ENCODE measurements around the gene IFNL4. TPM values are rescaled to one million over a fixed set of nuclear protein-coding genes. Genes with fewer than 3 reads are reported as not detected.
"Not testable (repeated sequence)": the region's sequence is repeated elsewhere in the genome, so short reads cannot be mapped to it uniquely, and the experiment has no call there.

The IFNL4 gene
- total RNA-seq, 1 experiment from 2014 or later: not detected

GRCh38 chr19:39275578-39275977, 26.9 kb upstream of the IFNL4 start:
- Histone ChIP-seq H3K36me3 (ENCODE audit: low read depth) (no peaks in the 10 kb centered on the region), H4K20me1 (ENCODE audit: insufficient read depth) (no peaks in the 10 kb centered on the region), H3K4me1 (replicated peaks; ENCODE audit: insufficient read depth) (peaks cover 5% of the 10 kb centered on the region; the same call in 1 of the 2 replicates), H3K79me2 (ENCODE audit: low read depth) (no peaks in the 10 kb centered on the region), H3K27ac (no peak overlapping the region), H2AFZ (no peak overlapping the region), H3K27me3 (ENCODE audit: insufficient read depth, low read depth) (no peaks in the 10 kb centered on the region), H3K9me2 (ENCODE audit: insufficient read depth) (no peaks in the 10 kb centered on the region), H3K4me3 (no peak overlapping the region), H3K4me2 (no peak overlapping the region), H3K9me3 (ENCODE audit: insufficient read depth, low read depth) (no peaks in the 10 kb centered on the region), H3F3A (ENCODE audit: insufficient read depth, low read depth) (no peaks in the 10 kb centered on the region)
- ChIA-PET POLR2A (ENCODE audit: unreplicated experiment) (no interaction called here), CTCF (no interaction called here)
- intact Hi-C loops (cut with micrococcal nuclease; ENCODE audit: unreplicated experiment): no loop called here
- DNase-seq: no peak
- no TSS peak for BruUV-seq (replicated peaks)
- TF ChIP-seq EZH2 (IDR thresholded peaks at IDR 0.05; ENCODE audit: low read depth): no peak
- no peak for TF ChIP-seq CTCF (conservative IDR thresholded peaks at IDR 0.05)

GRCh38 chr19:39273859-39274258, 25.2 kb upstream of the IFNL4 start:
- H3K9me2 ChIP-seq (ENCODE audit: insufficient read depth); DNase-seq; intact Hi-C loops (cut with micrococcal nuclease; ENCODE audit: unreplicated experiment); H3K4me3 ChIP-seq; POLR2A ChIA-PET (ENCODE audit: unreplicated experiment); H3K4me2 ChIP-seq; BruUV-seq (replicated peaks); H3K9me3 ChIP-seq (ENCODE audit: insufficient read depth, low read depth); H3K4me1 ChIP-seq (replicated peaks; ENCODE audit: insufficient read depth); CTCF ChIA-PET; H3K36me3 ChIP-seq (ENCODE audit: low read depth); H3K27me3 ChIP-seq (ENCODE audit: insufficient read depth, low read depth); H3K27ac ChIP-seq; H2AFZ ChIP-seq; H3F3A ChIP-seq (ENCODE audit: insufficient read depth, low read depth); H4K20me1 ChIP-seq (ENCODE audit: insufficient read depth); H3K79me2 ChIP-seq (ENCODE audit: low read depth): not testable (repeated sequence)

GRCh38 chr19:39270036-39270871, 21.6 kb upstream of the IFNL4 start:
- Histone ChIP-seq H3F3A (ENCODE audit: insufficient read depth, low read depth) (no peaks in the 10 kb centered on the region), H3K9me3 (ENCODE audit: insufficient read depth, low read depth) (no peaks in the 10 kb centered on the region), H3K4me3 (no peak overlapping the region), H3K27ac (no peak overlapping the region), H4K20me1 (ENCODE audit: insufficient read depth) (no peaks in the 10 kb centered on the region), H3K36me3 (ENCODE audit: low read depth) (no peaks in the 10 kb centered on the region), H2AFZ (no peak overlapping the region), H3K27me3 (ENCODE audit: insufficient read depth, low read depth) (no peaks in the 10 kb centered on the region), H3K4me2 (no peak overlapping the region), H3K9me2 (ENCODE audit: insufficient read depth) (no peaks in the 10 kb centered on the region), H3K4me1 (replicated peaks; ENCODE audit: insufficient read depth) (no peaks in the 10 kb centered on the region), H3K79me2 (ENCODE audit: low read depth) (no peaks in the 10 kb centered on the region)
- CTCF ChIA-PET: no interaction called here
- no peak for DNase-seq
- POLR2A ChIA-PET (ENCODE audit: unreplicated experiment): no interaction called here
- no peak for TF ChIP-seq CTCF (conservative IDR thresholded peaks at IDR 0.05)
- no peak for TF ChIP-seq EZH2 (IDR thresholded peaks at IDR 0.05; ENCODE audit: low read depth)
- no TSS peak for BruUV-seq (replicated peaks)
- intact Hi-C loops (cut with micrococcal nuclease; ENCODE audit: unreplicated experiment): no loop called here

GRCh38 chr19:39269369-39269768, 20.7 kb upstream of the IFNL4 start:
- H3F3A ChIP-seq (ENCODE audit: insufficient read depth, low read depth); H3K36me3 ChIP-seq (ENCODE audit: low read depth); POLR2A ChIA-PET (ENCODE audit: unreplicated experiment); H3K27ac ChIP-seq; BruUV-seq (replicated peaks); CTCF ChIA-PET; H3K4me3 ChIP-seq; H3K4me2 ChIP-seq; H3K79me2 ChIP-seq (ENCODE audit: low read depth); H2AFZ ChIP-seq; H3K27me3 ChIP-seq (ENCODE audit: insufficient read depth, low read depth); DNase-seq; intact Hi-C loops (cut with micrococcal nuclease; ENCODE audit: unreplicated experiment); H3K9me2 ChIP-seq (ENCODE audit: insufficient read depth); H3K9me3 ChIP-seq (ENCODE audit: insufficient read depth, low read depth); H3K4me1 ChIP-seq (replicated peaks; ENCODE audit: insufficient read depth); H4K20me1 ChIP-seq (ENCODE audit: insufficient read depth): not testable (repeated sequence)

GRCh38 chr19:39268531-39269223, 20.0 kb upstream of the IFNL4 start:
- H3K27ac ChIP-seq; H3K36me3 ChIP-seq (ENCODE audit: low read depth); H3F3A ChIP-seq (ENCODE audit: insufficient read depth, low read depth); H4K20me1 ChIP-seq (ENCODE audit: insufficient read depth); H3K79me2 ChIP-seq (ENCODE audit: low read depth); H2AFZ ChIP-seq; CTCF ChIA-PET; H3K4me2 ChIP-seq; H3K4me1 ChIP-seq (replicated peaks; ENCODE audit: insufficient read depth); H3K9me3 ChIP-seq (ENCODE audit: insufficient read depth, low read depth); BruUV-seq (replicated peaks); H3K9me2 ChIP-seq (ENCODE audit: insufficient read depth); DNase-seq; H3K27me3 ChIP-seq (ENCODE audit: insufficient read depth, low read depth); H3K4me3 ChIP-seq; intact Hi-C loops (cut with micrococcal nuclease; ENCODE audit: unreplicated experiment): not testable (repeated sequence)
- POLR2A ChIA-PET (ENCODE audit: unreplicated experiment): interaction anchor here (0.7 kb wide), 1 partner anchor 16 kb away, joined by 3 read pairs; no protein-coding TSS in a partner anchor

- H2AFZ ChIP-seq; H3K79me2 ChIP-seq (ENCODE audit: low read depth); H3K36me3 ChIP-seq (ENCODE audit: low read depth); CTCF ChIA-PET; H4K20me1 ChIP-seq (ENCODE audit: insufficient read depth); BruUV-seq (replicated peaks); H3K9me2 ChIP-seq (ENCODE audit: insufficient read depth); DNase-seq; H3K4me3 ChIP-seq; intact Hi-C loops (cut with micrococcal nuclease; ENCODE audit: unreplicated experiment); H3K27ac ChIP-seq; H3K9me3 ChIP-seq (ENCODE audit: insufficient read depth, low read depth); H3K27me3 ChIP-seq (ENCODE audit: insufficient read depth, low read depth); H3F3A ChIP-seq (ENCODE audit: insufficient read depth, low read depth); H3K4me2 ChIP-seq; H3K4me1 ChIP-seq (replicated peaks; ENCODE audit: insufficient read depth): not testable (repeated sequence)
- POLR2A ChIA-PET (ENCODE audit: unreplicated experiment): interaction anchor here (0.7 kb wide), 1 partner anchor 16 kb away, joined by 3 read pairs; no protein-coding TSS in a partner anchor
These were observed 19.4 kb upstream of the IFNL4 start, which contains the start of gene IFNL2 for GRCh38 chr19:39268085-39268484. Gene IFNL2, plus strand, starts transcription at chr19:39268396. Its CDS starts 173 bp downstream, at chr19:39268569.
